GM18505 (cell line): Measurements from ENCODE around the gene SLC35G4.
"Not testable (repeated sequence)": the region's sequence is repeated elsewhere in the genome, so short reads cannot be mapped to it uniquely, and the experiment has no call there.

ENCODE experiments used
- ATAC-seq: cut with Tn5 transposase; IDR thresholded peaks from one replicate; pipeline ENCODE4 v1.9.1; 2021; ENCODE audit not compliant: unreplicated experiment
- POLR2A ChIP-seq: IDR thresholded peaks from 4 replicates; pipeline ENCODE4 v1.6.1; 2011; ENCODE audit warnings: borderline replicate concordance; ENCODE audit not compliant: insufficient read depth, insufficient read length; ENCODE audit errors: extremely low read depth

Gene SLC35G4

DNA sequence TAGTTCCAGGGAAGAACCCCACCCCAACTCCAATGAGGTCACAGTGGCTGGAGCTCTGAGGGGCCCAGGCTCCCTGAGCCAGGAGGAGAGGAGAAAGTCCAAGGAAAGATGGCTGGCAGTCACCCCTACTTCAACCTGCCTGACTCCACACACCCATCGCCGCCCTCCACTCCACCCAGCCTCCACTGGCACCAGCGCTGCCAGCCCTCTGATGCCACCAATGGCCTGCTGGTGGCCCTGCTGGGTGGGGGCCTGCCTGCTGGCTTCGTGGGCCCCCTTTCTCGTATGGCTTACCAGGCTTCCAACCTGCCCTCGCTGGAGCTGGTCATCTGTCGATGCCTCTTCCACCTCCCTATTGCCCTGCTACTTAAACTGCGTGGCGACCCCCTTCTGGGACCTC is at the start of gene SLC35G4:
Gene SLC35G4 (plus strand): TSS at position 109 of the 400 bp plus-strand sequence. CDS start 0 bp downstream, at position 109.
- not testable (repeated sequence) for ATAC-seq

DNA sequence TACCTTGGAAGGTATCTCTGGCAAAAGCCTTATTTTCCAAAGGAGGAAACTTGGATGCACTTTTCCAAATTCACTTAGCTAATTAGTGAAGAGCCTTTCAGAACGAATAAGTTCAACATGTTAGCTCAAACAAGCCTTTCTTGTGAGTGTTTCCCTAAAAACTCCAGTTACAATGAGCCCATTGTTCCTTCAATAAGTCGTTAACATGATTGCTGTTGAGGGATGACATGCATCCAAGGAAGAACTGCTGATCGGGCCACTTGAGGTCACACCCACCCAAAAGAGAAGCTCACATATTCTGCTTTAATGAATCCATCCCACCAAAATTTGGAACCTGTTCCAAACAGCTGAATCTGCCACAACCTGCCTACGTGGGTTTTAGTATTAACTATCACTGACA is 48.1 kb upstream of the SLC35G4 start:
- ATAC-seq = no peak
- TF ChIP-seq POLR2A = no peak

DNA sequence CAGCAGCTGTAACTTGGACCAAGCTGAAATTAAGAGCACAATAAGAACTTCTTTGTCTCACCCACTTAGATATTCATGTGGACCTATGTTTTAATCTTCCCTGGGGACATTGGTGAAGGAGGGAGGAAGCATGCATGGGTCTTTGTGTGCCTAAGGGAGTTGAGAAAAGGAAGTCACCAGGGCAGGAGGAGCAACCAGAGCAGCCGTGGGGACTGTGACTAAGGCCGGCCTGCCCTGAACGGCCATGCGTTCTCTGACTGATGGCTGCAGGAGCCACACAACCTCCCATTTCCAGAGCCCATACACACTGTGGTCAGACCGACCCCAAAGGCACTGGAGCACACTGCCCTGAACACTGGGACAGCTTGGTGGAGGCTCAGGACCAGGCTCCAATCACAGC is 43.7 kb upstream of the SLC35G4 start:
- no peak for ATAC-seq

DNA sequence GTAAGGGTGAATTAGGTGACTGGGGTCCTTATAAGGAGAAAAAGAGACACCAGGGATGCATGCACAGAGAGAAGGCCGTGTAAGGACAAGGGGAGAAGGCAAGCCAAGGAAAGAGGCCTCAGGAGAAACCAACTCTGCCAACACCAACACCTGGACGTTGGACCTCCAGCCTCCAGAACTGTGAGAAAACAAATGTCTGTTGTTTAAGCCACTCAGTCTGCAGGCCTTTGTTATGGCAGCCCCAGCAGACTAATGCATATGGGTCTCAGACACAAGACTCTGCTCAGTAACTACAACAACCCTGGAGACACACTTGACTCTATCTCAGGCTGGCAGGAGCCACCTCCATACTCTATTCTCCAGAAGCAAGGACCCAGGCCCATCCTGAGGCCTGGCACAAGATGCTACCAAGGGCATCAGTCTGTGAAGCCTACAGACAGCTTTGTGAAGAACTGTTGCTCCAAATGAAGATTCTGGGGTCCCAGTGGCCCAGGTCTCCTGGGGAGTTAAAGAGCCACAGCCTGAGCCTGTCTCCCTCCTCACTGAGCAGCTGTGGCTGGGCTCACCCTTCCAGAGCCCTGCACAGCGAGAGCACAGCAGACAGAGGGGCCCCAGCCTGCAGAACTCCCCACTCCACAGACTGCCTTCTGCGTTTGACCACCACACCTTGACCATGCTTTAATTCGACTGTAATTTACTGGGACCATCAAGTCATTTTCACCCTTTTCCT is 43.0 kb upstream of the SLC35G4 start:
- no peak for ATAC-seq

More for the DNA sequence above, 43.7 kb upstream of the SLC35G4 start:
- TF ChIP-seq POLR2A = no peak

DNA sequence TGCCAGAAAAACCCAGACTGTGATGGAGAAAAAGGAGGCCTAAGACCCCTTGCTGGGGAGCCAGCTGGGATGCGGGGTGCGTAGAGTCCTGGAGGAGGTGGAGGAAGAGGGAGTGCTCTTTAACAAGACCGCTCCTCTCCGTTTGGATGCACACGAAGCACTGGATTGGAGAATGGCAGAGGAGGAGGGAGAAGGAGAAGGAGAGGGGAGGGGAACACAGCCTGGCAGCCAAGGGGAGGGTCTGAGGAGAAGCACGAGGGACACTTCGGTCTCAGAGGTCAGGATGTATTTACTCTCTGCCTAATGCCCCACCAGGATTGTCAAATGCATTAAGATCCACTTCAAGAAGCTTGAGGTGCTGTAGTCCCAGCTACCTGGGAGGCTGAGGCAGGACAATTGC is 42.0 kb upstream of the SLC35G4 start:
- ATAC-seq = no peak
- no peak for TF ChIP-seq POLR2A

More for the DNA sequence above, 43.0 kb upstream of the SLC35G4 start:
- TF ChIP-seq POLR2A = no peak

DNA sequence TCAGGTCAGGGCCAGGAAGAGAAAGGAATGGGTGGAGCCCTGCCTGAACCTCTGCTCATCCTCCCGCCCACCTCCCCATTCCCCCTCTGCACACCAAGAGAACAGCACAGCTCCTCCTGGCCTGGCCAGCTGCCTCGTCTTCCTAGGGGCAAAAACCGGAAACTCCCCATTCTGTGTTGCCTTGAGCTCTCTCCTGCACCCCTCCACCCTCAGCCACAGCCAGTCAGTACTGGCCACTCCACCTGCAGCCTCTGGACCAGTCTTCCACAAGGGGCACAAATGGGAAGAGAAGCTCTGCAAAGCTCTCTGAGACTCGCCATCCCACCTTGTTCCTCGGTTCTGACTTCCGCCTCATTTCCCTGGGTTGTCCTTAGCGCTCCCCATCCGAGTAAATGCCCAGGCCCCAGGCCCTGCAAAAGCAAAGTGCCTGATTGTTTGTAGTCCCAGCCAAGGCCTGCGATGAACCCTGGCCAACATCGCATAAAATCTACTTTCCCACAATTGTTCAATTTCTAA is 39.3 kb upstream of the SLC35G4 start:
- no peak for ATAC-seq
- TF ChIP-seq POLR2A = no peak

DNA sequence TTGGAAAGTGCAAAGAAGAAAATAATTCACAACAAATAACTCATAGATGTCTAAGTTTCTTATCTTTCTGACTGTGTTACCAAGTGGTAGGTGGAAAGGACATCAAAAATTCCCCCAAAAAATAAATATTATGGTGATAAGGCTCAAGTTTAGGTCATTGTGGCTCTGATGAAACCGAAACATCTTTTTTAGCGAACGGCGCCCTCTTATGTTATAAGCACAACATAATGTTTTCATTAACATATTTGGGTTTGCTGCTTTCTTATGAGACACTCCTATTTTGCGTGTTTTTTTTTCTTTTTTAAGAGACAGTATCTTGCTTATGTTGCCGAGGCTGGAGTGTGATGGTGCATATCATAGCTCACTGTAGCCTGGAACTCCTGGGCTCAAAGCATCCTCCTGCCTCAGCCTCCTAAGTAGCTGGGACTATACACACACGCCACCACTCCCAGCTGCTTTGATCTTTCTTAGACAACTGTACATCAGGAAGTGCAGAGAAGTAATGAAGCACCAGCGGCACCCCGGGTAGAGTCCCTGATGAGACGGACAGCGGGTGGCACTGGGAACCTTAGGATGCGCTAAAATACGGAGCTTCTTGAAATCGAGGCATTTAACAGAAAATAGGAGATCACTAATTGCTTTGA is 38.5 kb upstream of the SLC35G4 start:
- ATAC-seq = no peak
- TF ChIP-seq POLR2A = no peak

DNA sequence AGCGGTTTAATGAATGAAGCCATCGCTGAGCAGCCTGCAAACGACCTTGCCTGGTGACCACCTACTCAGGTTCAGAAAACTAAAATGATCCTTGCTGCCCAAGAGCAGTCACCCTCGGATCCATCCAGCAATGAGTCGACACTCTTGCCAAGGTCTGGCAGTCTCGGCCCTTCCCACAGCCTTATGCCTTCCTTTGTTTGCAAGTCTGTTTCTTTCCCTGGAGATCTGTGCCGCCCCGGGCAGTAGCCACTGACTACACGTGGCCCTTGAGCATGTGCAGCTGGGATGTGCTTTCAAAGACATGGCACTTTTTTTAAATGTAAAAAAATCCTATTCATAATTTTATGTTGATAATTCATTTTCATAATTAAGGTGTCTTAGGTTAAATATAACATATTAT is 37.2 kb upstream of the SLC35G4 start:
- no peak for ATAC-seq
- TF ChIP-seq POLR2A = no peak

DNA sequence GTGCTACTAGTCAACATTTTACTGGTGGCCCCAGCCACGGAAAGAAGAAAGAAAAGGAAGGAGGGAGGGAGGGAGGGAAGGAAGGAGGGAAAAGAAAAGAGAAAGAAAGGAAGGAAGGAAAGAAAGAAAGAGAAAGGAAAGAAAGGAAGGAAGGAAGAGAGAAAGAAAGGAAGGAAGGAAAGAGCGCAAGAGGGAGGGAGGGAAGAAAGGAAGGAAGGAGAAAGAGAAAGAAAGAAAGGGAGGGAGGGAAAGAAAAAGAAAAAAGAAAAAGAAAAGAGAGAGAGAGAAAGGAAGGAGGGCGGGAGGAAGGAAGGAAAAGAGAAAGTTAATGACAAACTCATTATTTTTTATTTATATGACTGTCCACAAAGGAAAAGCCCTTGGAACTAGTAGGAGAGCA is 34.9 kb upstream of the SLC35G4 start:
- TF ChIP-seq POLR2A = no peak
- ATAC-seq = no peak

DNA sequence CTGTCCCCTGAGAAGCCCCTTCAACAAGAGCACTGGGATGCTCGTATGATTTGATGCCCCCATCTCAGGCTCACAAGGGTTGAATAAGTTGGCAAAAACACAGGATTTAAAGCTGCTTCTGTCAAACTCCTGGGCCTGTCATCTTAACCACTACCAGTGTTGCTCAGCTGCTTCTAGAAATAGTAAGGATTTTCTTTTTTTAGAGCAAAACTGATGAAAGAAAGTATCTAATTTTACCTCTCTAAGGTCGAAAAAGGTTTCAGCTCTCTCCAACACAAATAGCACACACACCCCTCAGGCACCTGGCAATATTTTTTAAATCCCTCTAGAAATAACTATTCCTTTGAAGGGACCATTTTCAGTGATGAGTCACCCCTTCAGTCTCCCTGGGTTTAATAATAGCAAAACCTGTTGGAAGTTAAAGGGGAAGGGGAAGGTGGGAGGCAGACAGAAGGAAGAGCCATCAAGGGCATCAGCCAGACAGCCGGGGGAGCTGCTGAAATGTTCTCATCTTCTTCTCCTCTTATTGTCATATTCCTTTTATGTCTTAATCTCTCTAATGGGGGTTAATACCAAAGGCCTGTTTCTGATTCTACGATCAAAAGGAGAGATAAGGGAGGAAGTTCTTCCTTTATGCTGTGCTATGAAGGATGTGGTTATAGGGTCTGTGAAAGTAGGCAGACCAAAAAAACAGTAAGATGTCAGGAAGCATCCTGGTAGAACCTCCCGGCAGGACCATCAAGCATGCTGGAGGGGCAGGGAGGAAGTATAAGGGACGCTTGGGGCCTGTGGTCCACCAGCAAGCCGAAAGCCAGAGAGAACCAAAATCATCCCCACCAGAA is 31.9 kb upstream of the SLC35G4 start:
- no peak for TF ChIP-seq POLR2A

DNA sequence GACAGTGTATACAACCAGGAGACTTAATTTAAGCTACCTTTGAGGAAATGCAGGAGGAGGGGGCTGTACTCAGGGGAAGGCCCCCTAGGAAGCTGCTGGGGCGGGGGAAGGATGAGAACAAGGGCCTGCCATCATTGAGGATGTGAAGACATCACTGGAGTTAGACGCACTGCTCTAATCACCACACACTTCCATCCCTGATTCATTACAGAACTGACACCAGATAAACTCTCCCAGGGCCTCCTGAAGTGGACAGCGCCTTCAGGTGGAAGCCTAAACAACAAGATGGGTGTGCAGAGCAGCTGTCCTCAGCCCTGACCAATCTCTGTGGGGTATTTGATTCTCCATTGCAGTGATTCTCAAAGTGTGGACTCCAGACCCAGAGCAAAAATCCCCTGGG is 30.6 kb upstream of the SLC35G4 start:
- no peak for ATAC-seq

More for the DNA sequence above, 31.9 kb upstream of the SLC35G4 start:
- ATAC-seq = no peak

DNA sequence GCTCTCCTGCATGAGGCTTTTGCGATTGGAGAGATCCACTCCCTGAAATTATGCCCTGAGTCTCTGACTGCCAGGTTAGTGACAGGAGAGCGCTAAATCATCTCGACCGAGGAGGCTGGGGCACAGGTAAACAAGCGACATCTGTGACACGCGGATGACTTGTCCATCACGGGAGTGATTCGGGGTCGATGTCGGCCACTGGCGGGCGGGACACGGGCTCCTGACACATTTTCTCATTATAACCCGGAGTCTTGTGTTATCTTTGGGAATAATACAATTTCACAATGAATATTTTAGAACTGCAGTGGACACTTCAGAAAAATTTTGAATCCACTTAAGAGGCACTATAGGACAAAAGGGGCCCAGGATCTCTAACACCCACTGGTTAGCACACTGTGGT is 29.5 kb upstream of the SLC35G4 start:
- no peak for TF ChIP-seq POLR2A
- no peak for ATAC-seq

More for the DNA sequence above, 30.6 kb upstream of the SLC35G4 start:
- no peak for TF ChIP-seq POLR2A

DNA sequence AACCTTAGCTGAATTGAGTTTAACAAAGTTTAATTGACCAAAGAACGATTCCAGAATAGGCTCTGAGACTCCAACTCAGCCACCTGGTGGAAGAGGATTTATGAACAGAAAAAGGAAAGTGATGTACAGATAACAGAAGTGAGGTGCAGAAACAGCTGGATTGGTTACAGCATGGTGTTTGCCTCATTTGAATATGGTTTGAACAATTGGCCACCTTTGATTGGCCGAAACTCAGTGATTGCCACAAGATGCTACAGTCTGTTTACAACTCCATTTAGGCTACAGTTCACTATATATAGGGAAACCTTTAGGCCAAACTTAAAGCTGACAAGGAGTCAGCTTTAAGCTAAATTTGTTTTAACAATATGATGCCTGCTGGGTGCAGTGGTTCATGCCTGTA is 28.1 kb upstream of the SLC35G4 start:
- TF ChIP-seq POLR2A = no peak
- ATAC-seq = no peak

DNA sequence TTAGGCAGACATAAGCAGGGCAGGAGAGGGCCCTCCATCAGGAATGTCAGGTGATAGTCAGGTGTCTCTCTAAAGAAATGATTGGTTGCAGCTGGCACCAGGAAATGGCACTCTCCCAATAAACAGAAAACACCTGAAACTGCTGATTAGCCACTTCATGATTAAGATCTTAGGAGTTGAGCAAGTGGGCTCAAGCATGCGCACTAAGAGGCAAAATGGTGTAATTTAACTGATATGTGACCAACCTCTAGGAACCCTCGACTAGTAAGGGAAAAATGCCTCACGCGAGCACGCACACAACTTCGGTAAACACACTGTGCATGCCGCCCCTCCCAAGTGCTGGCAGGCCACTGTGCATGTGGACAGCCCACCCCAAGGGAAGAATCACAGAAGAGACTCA is 23.8 kb upstream of the SLC35G4 start:
- no peak for ATAC-seq
- no peak for TF ChIP-seq POLR2A

DNA sequence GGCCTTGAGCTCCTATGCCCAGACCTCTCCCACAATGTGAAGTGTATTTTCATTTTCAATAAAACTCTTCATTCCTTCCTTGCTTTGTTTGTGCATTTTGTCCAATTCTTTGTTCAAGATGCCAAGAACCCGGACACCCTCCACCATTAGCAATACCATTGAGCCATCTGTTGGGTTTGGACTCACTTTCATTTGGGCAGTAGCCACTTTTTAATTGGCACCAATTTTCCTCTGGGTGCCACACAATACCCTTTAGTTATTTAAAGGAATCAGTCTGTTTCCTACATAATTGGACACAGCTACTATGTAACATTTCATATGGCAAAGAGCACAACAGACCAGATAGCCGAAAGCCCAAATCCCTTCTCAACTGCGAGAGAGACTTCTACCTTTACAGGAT is 22.5 kb upstream of the SLC35G4 start:
- no peak for ATAC-seq
- TF ChIP-seq POLR2A = no peak
